ENCODE results near the gene DMPK.

Gene DMPK

DNA sequence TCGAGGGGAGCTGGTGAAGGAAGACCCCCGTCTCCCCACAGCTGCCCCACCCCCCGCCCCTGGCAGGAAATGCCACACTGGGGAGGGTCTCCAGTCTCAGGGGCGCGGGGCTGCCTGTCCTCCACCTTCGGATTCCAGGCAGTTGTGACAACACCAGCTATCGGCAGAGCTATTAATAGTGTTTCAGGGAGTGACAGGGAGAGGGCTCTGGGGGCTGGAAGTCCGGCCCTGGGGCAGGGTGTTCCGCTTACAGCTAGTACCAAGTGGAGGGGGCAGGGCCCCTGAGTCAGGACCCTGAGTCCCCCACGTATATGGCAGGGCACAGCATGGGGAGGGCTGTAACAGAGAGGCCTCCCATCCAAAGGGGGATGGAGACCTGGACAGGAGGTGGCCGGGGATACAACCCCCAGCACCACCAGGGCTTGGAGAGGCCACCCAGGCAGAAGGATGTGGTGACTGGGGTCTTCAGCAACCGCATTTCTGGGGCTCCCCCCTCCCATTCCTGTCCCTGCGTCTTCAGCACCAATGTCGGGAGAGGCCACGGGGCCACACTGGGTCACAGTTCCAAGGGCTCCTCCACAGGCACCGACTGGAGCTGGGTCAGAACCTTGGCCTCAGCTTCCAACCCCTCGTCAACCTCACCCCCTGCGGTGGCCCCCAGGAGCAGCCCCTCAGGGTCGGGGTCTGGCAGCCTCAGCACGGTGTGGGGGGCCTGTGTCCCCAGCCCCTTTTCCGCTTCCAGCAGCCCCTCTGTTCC, 17.2 kb downstream of the DMPK start:
- H3K9me3 Mint-ChIP-seq, result no peaks in the 10 kb centered on the region
- H3K4me3 Mint-ChIP-seq, result peak overlapping the region; percentile 79 to 86 (median 83)
- TF ChIP-seq CTCF (IDR thresholded peaks at IDR 0.05; ENCODE audit: unreplicated experiment in 3 of 3), result no peak
- H3K27ac Mint-ChIP-seq, result peak overlapping the region; percentile 85 to 96 (median 86)
- peaks cover 10% of the 10 kb centered on the region for H3K4me1 Mint-ChIP-seq
- H3K27me3 Mint-ChIP-seq (ENCODE audit: low read depth), result peaks cover 4% of the 10 kb centered on the region
- H3K36me3 Mint-ChIP-seq (ENCODE audit: low read depth), result no peaks in the 10 kb centered on the region

DNA sequence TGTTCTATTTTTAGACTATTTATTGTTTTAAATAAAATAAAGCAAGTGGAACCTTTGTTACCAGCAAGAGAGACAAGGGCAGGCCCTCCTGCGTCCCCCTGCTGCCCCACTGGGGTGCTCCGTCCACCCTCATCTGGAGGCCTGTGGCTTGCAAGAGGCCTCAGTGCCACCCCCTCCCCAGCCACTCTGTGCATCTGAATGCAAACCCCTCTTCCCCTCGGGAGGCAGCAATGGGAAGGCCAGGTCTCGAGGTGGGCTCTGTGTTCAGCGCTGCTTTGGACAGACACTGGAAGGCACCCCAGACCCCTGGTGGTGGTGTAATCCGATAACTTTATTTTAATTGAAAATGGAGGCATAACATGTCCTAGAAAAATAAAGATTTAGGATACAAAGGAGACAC, 17.8 kb downstream of the DMPK start:
- Mint-ChIP-seq H3K4me1 (peaks cover 10% of the 10 kb centered on the region), H3K9me3 (no peaks in the 10 kb centered on the region), H3K27ac (peak overlapping the region; percentile 85 to 96 (median 86)), H3K36me3 (ENCODE audit: low read depth) (no peaks in the 10 kb centered on the region), H3K27me3 (ENCODE audit: low read depth) (peaks cover 4% of the 10 kb centered on the region), H3K4me3 (peak overlapping the region; percentile 79 to 86 (median 83))
- TF ChIP-seq CTCF (IDR thresholded peaks at IDR 0.05; ENCODE audit: unreplicated experiment in 3 of 3), result no peak

- no peaks in the 10 kb centered on the region for H3K36me3 Mint-ChIP-seq (ENCODE audit: low read depth)
Observed at GRCh38 chr19:45763691-45764294, 18.5 kb downstream of the DMPK start.

DNA sequence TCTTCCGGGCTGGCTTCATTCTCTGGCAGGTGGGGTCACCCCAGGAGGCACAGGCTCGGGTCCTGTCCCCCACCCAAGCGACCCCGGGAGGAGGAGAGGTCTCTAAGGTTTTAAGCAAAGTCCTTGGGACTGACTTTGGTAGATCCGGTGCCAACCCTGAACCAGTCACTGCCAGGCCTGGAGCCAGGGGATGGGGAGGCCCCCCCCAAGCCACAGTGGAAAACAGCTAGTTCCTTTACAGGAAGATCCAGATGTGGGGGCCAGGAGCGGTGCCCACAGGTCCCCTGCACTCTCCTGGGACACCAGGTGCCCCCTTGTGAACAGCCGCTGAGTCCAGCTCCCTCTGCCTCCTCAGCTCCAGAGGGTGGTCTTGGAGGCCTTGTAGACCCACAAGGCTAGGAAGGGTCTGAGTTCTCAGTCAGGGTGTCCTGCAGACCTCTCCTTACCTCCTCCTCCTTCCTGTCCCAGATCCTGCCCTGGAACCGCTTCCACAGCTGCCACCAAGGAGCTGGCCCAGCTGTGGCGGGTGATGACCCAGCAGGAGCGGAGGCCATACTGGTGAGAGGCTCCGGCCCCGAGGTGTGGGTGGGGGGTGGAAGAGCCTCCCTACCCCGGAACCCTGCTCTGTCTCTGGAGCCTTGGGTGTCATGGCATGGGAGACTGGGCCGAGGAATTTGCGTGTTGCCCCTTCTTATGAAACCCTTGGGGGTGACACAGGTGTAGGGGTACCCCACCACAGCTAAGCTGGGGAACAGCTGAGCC, 19.2 kb downstream of the DMPK start:
- H3K36me3 Mint-ChIP-seq (ENCODE audit: low read depth), result no peaks in the 10 kb centered on the region
- H3K27ac Mint-ChIP-seq, result peak overlapping the region in 1 of 3 experiments; percentile 24
- no peak for TF ChIP-seq CTCF (IDR thresholded peaks at IDR 0.05; ENCODE audit: unreplicated experiment in 3 of 3)
- H3K9me3 Mint-ChIP-seq, result no peaks in the 10 kb centered on the region
- H3K4me3 Mint-ChIP-seq, result no peak overlapping the region
- H3K4me1 Mint-ChIP-seq, result peaks cover 10% of the 10 kb centered on the region
- peaks cover 4% of the 10 kb centered on the region for H3K27me3 Mint-ChIP-seq (ENCODE audit: low read depth)

More at GRCh38 chr19:45763691-45764294, 18.5 kb downstream of the DMPK start:
- Mint-ChIP-seq H3K4me3 (peak overlapping the region in 2 of 3 experiments; percentile 37 to 46), H3K27ac (peak overlapping the region; percentile 85 to 96 (median 86)), H3K27me3 (ENCODE audit: low read depth) (peaks cover 4% of the 10 kb centered on the region), H3K4me1 (peaks cover 10% of the 10 kb centered on the region), H3K9me3 (no peaks in the 10 kb centered on the region)
- no peak for TF ChIP-seq CTCF (IDR thresholded peaks at IDR 0.05; ENCODE audit: unreplicated experiment in 3 of 3)

GRCh38 chr19:45761714-45762113, 20.6 kb downstream of the DMPK start:
- no peaks in the 10 kb centered on the region for H3K9me3 Mint-ChIP-seq
- H3K4me1 Mint-ChIP-seq, result peaks cover 10% of the 10 kb centered on the region
- no peak overlapping the region for H3K27ac Mint-ChIP-seq
- no peak overlapping the region for H3K4me3 Mint-ChIP-seq
- peaks cover 4% of the 10 kb centered on the region for H3K27me3 Mint-ChIP-seq (ENCODE audit: low read depth)
- H3K36me3 Mint-ChIP-seq (ENCODE audit: low read depth), result no peaks in the 10 kb centered on the region
- no peak for TF ChIP-seq CTCF (IDR thresholded peaks at IDR 0.05; ENCODE audit: unreplicated experiment in 3 of 3)
